GM21786 (cell line): ENCODE data around the gene CTTN.
"Not testable (repeated sequence)": the region's sequence is repeated elsewhere in the genome, so short reads cannot be mapped to it uniquely, and the experiment has no call there.

Experiments used
- ATAC-seq: cut with Tn5 transposase; IDR thresholded peaks from one replicate; pipeline ENCODE4 v1.9.1; 2021; ENCODE audit not compliant: unreplicated experiment

The CTTN gene

DNA sequence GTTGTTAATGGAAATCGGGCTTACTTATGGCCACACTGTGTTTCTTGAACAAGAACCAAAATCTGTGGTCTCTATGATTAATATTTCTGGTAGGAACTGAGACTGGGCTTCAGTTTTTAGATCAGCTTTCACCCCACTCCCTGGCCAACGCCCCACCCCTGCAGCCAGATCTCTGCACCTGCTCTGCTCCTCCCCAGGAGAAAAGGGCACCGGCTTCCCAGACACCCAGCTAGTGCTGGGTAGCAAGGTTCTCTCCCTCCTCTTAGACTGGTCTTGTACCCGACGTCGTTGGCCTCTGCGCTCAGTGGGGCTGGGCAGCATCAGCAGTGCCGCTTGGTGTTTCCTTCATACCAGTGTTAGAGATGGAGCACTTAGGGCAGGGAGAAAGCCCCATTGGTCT lies 17.0 kb upstream of the CTTN start:
- ATAC-seq: no peak

- ATAC-seq: no peak
Observed at GRCh38 chr11:70381872-70382861, 16.2 kb upstream of the CTTN start.

- no peak for ATAC-seq
Observed at GRCh38 chr11:70383664-70384565, 14.4 kb upstream of the CTTN start.

GRCh38 chr11:70384566-70385152 lies 13.7 kb upstream of the CTTN start:
- no peak for ATAC-seq

DNA sequence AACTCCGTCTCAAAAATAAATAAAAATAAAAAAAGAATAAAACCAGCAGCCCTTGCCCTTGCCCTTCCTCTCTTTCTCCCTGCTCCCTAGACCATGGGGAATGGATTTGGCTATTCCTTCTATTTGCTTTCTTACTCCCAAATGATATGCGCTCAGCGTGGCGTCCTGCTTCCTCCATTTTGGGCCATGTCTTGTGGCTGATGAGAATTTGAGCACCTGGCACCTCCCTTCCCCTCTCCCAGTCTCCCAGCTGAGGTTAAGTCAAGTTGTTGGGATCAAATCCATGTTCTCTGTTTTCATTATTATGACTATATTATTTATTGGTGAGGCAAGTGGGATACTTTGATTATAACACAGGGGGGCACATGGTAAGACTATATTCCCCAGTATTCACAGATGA lies 10.8 kb upstream of the CTTN start:
- no peak for ATAC-seq

GRCh38 chr11:70389201-70389600 lies 9.1 kb upstream of the CTTN start:
- no peak for ATAC-seq

GRCh38 chr11:70390882-70391281 lies 7.4 kb upstream of the CTTN start:
- ATAC-seq: not testable (repeated sequence)

DNA sequence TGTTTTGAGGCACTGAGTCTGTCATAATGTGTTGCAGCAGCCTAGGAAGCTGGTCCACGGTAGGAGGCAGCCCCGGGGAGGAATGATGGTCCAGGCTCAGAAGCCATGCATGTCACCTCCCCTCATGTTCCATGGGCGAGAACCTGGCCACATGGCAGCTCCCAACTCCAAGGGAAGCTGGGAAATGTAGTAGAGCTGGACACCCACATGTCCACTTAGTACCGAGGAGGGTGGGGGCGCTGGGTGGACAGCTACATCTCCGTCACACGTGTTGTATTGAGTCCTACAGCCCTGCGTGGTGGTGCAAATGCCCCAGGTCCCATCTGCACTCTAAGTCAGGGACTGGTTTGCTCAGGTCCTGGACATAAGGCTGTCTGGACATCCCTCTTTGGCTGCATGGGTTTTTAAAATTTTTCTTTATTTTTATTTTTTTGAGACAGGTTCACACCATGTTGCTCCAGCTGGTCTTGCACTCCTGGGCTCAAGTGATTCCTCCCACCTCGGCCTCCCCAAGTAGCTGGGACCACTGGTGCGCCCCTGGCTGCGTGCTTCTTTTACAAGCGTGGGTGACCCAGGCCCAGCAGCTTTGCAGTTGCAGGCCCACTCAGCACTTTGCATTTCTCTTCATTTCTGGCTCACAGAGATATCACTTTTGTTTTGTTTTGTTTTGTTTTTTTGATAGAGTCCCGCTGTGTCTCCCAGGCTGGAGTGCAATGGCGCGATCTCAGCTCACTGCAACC lies 3.9 kb upstream of the CTTN start:
- ATAC-seq: no peak

- ATAC-seq: no peak
Observed at GRCh38 chr11:70397336-70397982, 870 bp upstream of the CTTN start.

DNA sequence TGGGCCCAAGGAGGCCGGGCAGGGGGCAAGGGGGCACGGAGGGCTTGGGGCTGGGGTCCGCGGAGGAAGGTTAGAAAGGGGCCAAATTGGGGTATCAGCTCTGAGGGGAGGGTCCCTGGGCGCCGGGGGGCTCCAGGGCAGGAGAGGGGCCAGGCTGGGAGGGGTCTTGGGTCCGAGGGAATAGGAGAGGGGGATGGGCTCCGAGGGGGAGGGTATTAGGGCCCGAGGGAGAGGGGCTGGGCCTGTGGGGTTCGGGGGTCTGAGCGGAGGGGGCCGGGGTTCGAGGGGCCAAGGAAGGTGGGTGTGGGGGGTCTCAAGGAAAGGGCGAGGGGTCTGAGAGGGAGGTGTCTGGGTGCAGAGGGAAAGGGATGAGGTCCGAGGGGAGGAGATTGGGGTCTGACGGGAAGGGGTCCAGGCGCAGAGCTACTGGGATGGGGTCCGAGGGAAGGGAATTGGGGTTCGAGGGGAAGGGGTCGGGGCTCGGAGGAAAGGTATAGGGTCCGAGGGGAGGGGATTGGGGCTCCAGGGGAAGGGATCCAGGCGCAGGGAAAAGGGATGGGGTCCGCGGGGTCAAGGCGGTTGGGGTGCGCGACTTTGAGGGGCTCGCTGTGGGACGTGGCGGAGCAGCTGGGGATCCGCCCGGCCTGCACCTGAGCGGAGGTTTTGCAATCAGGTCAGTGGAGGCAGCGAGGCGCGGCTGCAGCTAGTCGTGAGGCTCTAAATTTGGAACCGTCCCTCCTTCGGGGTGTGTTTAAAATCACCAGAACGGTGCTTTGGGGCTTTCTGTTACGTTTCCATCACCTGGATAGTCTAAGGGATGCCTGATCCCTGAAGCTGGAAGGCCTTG lies 728 bp downstream of the CTTN start:
- no peak for ATAC-seq

GRCh38 chr11:70399681-70400112 lies 1.4 kb downstream of the CTTN start:
- ATAC-seq: no peak

- no peak for ATAC-seq
Observed at GRCh38 chr11:70400643-70401042, 2.3 kb downstream of the CTTN start.

GRCh38 chr11:70402016-70402415 lies 3.7 kb downstream of the CTTN start:
- no peak for ATAC-seq

DNA sequence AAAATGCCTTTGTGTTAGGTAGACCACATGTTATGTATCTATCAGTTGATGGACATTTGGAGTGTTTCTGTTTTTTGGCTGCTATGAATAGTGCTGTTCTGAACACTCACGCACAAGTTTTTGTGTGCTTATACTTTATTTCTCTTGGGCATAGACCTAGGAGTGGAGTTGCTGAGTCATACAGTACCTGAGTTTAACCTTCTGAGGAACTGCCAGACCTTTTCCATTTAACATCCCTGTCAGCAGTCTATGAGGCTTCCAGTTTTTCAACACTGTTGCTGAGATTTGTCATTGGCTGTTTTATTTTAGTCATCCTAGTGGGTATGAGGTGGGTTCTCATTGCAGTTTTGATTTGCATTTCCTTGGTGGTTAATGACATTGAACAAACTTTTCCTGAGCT lies 4.4 kb downstream of the CTTN start:
- ATAC-seq: no peak

DNA sequence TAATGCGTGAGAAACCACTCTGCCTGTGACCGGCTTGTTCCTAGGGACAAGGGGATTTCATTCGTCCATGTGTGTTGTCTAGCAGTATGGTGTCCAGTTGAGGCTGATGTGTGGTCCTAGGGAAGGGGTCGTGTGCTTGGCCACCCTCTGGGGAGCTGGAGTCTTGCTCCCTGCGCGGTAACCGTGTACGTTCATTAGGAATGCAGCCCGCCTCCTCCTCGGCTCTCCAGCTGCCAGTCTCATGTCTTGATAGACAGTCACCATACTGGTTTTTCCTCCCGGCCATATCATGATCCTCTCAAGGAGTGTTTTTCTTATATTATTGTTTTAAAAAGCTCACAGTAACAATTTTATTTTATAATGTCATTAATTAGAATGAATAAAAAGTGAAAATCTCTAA lies 5.9 kb downstream of the CTTN start:
- ATAC-seq: no peak

GRCh38 chr11:70405679-70406395 lies 7.5 kb downstream of the CTTN start:
- ATAC-seq: no peak

- ATAC-seq: no peak
Observed at GRCh38 chr11:70407121-70407520, 8.8 kb downstream of the CTTN start.

- no peak for ATAC-seq
Observed at GRCh38 chr11:70407814-70408213, 9.5 kb downstream of the CTTN start.

- not testable (repeated sequence) for ATAC-seq
Observed at GRCh38 chr11:70408326-70408725, 10.0 kb downstream of the CTTN start.
